ENCODE results near the gene NRXN3. TPM values are rescaled to one million over a fixed set of nuclear protein-coding genes. Genes with fewer than 3 reads are reported as not detected.

Gene NRXN3
- total RNA-seq, 1 donor from 2014 or later = 11.4 TPM

- Mint-ChIP-seq H3K9me3 (peaks cover under 1% of the 10 kb centered on the region), H3K4me1 (no peaks in the 10 kb centered on the region), H3K27me3 (ENCODE audit: low read depth) (peaks cover 24% of the 10 kb centered on the region), H3K27ac (no peak overlapping the region), H3K4me3 (no peak overlapping the region), H3K36me3 (no peaks in the 10 kb centered on the region)
- no peak for DNase-seq (ENCODE audit: low spot score in 2 of 2, unreplicated experiment in 2 of 2)
- TF ChIP-seq CTCF (IDR thresholded peaks at IDR 0.05; ENCODE audit: unreplicated experiment) = no peak
Measured at GRCh38 chr14:79167957-79168356, 997.8 kb downstream of the NRXN3 start.

- DNase-seq (ENCODE audit: low spot score in 2 of 2, unreplicated experiment in 2 of 2) = no peak
- Mint-ChIP-seq H3K27me3 (ENCODE audit: low read depth) (peaks cover 48% of the 10 kb centered on the region), H3K4me1 (no peaks in the 10 kb centered on the region), H3K36me3 (no peaks in the 10 kb centered on the region), H3K9me3 (no peaks in the 10 kb centered on the region), H3K27ac (no peak overlapping the region), H3K4me3 (no peak overlapping the region)
- no peak for TF ChIP-seq CTCF (IDR thresholded peaks at IDR 0.05; ENCODE audit: unreplicated experiment)
Measured at GRCh38 chr14:79175671-79176070, 1005.5 kb downstream of the NRXN3 start.

- no peak for TF ChIP-seq CTCF (IDR thresholded peaks at IDR 0.05; ENCODE audit: unreplicated experiment)
- Mint-ChIP-seq H3K27me3 (ENCODE audit: low read depth) (peaks cover 41% of the 10 kb centered on the region), H3K9me3 (no peaks in the 10 kb centered on the region), H3K27ac (no peak overlapping the region), H3K36me3 (no peaks in the 10 kb centered on the region), H3K4me3 (no peak overlapping the region), H3K4me1 (no peaks in the 10 kb centered on the region)
- DNase-seq (ENCODE audit: low spot score in 2 of 2, unreplicated experiment in 2 of 2) = no peak
Measured at GRCh38 chr14:79177106-79177505, 1006.9 kb downstream of the NRXN3 start.

GRCh38 chr14:79178719-79179118, 1008.5 kb downstream of the NRXN3 start:
- Mint-ChIP-seq H3K27ac (no peak overlapping the region), H3K36me3 (no peaks in the 10 kb centered on the region), H3K4me1 (no peaks in the 10 kb centered on the region), H3K9me3 (no peaks in the 10 kb centered on the region), H3K27me3 (ENCODE audit: low read depth) (peaks cover 41% of the 10 kb centered on the region), H3K4me3 (no peak overlapping the region)
- no peak for DNase-seq (ENCODE audit: low spot score in 2 of 2, unreplicated experiment in 2 of 2)
- no peak for TF ChIP-seq CTCF (IDR thresholded peaks at IDR 0.05; ENCODE audit: unreplicated experiment)

GRCh38 chr14:79179985-79180384, 1009.8 kb downstream of the NRXN3 start:
- Mint-ChIP-seq H3K4me3 (no peak overlapping the region), H3K9me3 (no peaks in the 10 kb centered on the region), H3K27ac (no peak overlapping the region), H3K36me3 (no peaks in the 10 kb centered on the region), H3K27me3 (ENCODE audit: low read depth) (peaks cover 39% of the 10 kb centered on the region), H3K4me1 (no peaks in the 10 kb centered on the region)
- DNase-seq (ENCODE audit: low spot score in 2 of 2, unreplicated experiment in 2 of 2) = no peak
- TF ChIP-seq CTCF (IDR thresholded peaks at IDR 0.05; ENCODE audit: unreplicated experiment) = no peak

GRCh38 chr14:79180656-79181055, 1010.5 kb downstream of the NRXN3 start:
- Mint-ChIP-seq H3K36me3 (no peaks in the 10 kb centered on the region), H3K27ac (no peak overlapping the region)
- DNase-seq (ENCODE audit: low spot score in 2 of 2, unreplicated experiment in 2 of 2) = no peak

More at GRCh38 chr14:79180656-79181055, 1010.5 kb downstream of the NRXN3 start:
- Mint-ChIP-seq H3K27me3 (ENCODE audit: low read depth) (peaks cover 35% of the 10 kb centered on the region), H3K4me1 (no peaks in the 10 kb centered on the region), H3K4me3 (no peak overlapping the region), H3K9me3 (no peaks in the 10 kb centered on the region)
- TF ChIP-seq CTCF (IDR thresholded peaks at IDR 0.05; ENCODE audit: unreplicated experiment) = no peak

Measured in mesothelial cell of epicardium (in vitro differentiated cells).